H54 (cell line): ENCODE measurements around the gene INAFM2.

Experiments
- DNase-seq: peaks from one replicate; pipeline ENCODE4 v3.0.0; 2011; ENCODE audit warnings: low spot score, mixed read lengths; ENCODE audit not compliant: insufficient read length
- FAIRE-seq: peaks from 3 replicates; lab custom pipeline; 2011; peaks lifted over from hg19 to GRCh38; lab: Jason Lieb, UNC
- POLR2A ChIP-seq: IDR thresholded peaks from 2 replicates; pipeline ENCODE4 v1.6.1; 2011; ENCODE audit warnings: low read depth, mild to moderate bottlenecking, low read length

Gene INAFM2

DNA sequence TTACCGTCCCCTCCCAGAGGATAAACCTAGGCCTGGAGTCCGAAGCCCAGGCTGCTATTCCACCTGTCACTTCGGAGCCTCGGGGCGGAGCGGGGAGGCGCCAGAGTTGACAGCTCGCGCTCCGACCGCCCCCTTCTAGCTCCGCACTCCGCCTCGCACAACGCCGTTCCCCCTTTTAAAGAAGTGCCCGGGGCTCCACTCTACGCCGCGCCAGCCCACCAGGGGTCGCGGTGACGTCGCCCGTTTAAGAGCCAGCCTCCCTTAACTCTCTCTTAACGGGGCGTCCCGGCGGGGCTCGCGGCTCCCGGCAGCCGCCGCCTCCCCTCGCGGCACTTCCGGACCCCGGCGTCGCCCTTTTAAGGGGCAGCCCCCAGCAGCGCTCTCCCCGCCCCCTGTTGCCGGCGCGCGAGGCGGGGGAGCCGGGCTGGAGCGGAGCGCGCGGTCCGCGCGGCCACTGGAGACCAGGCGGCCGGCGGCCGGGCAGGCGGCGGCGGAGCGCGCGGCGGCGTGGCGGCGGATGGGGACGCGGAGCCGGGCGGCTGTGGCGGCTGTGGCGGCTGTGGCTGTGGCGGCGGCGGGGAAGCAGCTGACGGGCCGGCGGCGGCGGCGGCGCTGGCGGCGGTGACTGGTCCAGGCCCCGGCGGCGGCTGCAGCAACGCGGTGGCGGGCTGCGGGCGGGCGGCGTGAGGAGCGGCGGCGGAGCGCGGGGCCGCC, at the start of gene INAFM2:
INAFM2 (plus strand) TSS at position 454 of the 714 bp plus-strand sequence. CDS start 364 bp downstream, outside the sequence.
- DNase-seq (peak; percentile 82), FAIRE-seq (no peak)
- TF ChIP-seq POLR2A, result peak; percentile 85

DNA sequence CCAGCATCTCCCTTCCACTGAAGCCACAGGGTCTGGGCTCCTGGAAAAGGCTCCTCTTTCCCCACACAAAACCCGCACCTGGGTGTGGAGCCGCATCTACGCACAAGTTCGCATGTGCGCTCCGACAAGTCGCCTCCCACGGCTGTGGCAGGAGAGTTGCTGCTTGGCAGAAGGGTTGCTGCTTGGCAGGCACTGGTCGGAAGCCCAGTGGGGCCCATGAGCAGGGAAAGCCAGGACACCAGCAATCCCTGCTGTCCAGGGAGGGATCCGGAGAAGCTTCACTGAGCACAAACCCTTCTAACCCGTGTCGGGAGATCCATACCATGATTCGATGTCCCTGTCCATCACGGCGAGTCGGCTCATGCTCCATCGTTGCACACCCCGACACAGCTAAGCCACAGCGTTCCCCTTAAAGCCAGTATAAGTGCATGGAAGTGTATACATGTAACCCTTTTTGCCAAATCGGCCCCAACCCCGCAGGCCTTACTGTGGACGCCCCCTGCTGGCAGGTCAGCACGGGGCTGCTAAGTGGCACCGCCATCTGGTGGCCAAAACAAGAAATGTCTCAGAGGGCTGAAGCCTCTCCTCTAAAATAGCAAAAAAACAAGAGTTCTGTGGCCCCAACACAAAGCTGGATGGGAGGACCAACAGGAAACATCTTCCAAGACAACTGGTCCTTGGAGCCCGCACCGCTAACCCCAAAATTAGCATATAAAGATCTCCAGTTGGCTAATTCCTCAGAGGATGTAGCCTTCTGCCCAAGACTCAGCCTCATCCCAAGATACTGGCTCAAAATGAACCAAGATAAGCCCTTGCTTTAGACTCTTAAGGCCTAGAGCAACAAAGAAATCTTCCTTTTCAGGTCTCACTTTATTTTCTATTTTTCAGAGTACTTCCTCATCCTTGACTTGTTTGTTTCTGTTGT, 48.9 kb upstream of the INAFM2 start:
- DNase-seq (no peak), FAIRE-seq (peak; percentile 80)
- no peak for TF ChIP-seq POLR2A

DNA sequence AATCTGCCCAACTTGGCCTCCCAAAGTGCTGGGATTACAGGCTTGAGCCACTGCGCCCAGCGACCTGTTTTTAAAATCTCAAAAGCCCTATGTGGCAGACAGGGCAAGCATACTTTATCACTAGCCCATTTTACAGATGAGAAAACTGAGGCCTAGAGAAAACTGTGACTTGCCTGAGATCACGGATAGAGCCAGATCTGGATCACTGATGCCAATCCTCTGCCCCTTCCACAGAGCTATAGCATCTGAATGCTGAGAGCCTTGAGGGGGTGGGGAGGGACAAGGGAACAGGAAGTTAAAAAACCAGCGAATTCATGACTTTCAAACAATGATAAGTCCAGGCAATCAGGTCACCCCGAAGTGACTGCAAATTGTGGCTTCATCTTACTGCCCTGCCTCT, 48.0 kb upstream of the INAFM2 start:
- DNase-seq (no peak), FAIRE-seq (no peak)
- no peak for TF ChIP-seq POLR2A

DNA sequence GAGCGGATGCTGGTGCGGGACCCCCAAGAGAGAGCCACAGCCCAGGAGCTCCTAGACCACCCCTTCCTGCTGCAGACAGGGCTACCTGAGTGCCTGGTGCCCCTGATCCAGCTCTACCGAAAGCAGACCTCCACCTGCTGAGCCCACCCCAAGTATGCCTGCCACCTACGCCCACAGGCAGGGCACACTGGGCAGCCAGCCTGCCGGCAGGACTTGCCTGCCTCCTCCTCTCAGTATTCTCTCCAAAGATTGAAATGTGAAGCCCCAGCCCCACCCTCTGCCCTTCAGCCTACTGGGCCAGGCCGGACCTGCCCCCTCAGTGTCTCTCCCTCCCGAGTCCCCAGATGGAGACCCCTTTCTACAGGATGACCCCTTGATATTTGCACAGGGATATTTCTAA, 47.5 kb upstream of the INAFM2 start:
- no peak for TF ChIP-seq POLR2A
- FAIRE-seq (no peak), DNase-seq (no peak)

DNA sequence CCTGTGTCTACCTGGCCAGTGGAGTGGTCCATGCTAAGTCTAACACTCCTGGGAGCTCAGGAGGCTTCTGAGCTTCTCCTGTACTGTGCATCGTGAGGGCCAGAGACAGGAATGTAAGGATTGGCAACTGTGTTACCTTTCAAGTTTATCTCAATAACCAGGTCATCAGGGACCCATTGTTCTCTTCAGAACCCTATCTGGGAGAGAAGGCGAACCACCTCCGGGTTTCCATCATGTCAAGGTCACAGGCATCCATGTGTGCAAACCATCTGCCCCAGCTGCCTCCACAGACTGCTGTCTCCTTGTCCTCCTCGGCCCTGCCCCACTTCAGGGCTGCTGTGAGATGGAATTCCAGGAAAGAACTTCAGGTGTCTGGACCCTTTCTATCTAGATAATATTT, 46.6 kb upstream of the INAFM2 start:
- no peak for TF ChIP-seq POLR2A
- no peak for DNase-seq
- FAIRE-seq, result no peak

DNA sequence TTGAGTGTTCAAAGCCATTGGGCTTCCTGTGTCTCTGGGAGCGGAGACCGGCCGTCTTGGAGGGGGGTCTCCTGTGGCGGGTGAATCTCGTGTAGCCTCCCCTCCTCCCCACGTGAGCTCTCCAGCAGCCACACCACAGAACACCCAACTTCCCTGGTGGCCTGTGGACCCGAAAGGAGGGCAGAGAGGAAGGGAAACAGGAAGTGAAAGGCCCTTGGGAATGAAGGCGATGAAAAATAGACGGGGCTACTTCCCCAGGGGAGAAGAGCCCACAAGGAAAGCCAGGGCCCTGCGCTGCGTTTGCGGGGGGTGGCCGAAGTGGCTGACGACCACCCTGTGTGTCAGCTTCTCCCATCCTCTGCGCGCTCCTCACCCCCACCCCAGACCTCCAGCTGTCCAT, 46.0 kb upstream of the INAFM2 start:
- no peak for TF ChIP-seq POLR2A
- FAIRE-seq, result no peak
- DNase-seq, result no peak

DNA sequence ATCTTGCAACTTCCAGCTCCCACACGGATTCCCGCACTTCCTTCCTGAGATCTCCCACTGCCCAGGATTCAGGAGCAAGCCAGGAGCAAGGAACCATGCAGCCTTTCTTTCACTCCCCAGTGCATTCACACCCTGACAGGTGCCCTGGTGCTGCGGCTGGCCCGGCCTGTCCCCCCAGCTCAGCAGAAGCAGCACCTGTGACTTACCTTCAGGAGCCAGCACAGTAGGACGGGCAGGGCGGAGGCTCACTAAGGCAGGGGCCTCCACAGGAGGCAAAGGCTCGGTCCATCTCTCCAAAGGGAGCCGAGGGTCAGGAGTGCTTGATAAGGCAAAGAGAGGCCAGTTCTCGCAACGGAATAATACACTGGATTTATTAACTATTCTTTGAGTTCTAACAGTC, 45.5 kb upstream of the INAFM2 start:
- FAIRE-seq, result no peak
- no peak for DNase-seq
- no peak for TF ChIP-seq POLR2A

DNA sequence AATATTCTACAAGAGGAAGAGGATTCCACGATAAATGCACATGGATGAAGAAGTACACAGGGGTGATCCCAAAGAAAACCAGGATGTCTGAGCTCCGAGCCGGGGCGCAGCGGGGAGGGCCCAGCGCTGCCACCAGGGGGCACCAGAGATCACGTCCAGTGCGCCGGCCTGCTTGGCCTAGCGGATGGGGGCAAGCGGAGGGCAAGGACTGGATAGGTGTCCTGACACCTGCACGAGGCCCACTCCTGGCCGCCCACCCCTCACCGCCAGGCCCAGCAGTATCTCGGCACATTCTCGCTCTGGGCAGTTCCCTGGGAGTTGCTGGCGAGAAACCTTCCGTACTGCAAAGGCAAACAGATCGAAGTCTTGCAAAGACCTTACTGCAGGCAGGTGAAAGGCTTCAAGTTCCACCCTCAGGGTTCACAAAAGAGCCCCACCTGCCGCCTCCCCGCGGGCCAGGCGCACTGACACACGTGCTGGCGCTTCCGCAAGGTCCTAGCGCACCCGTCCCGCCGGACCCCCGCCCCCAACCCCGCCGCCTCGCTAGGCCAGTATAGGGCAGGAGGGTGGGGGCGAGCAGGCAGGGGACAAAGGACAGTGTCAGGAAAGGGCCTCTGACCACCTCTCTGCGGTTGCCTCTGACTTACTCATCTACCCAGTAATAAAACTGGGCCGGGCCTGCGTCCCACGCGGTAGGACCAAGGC, 43.9 kb upstream of the INAFM2 start:
- DNase-seq, result peak; percentile 88
- FAIRE-seq, result no peak
- no peak for TF ChIP-seq POLR2A

DNA sequence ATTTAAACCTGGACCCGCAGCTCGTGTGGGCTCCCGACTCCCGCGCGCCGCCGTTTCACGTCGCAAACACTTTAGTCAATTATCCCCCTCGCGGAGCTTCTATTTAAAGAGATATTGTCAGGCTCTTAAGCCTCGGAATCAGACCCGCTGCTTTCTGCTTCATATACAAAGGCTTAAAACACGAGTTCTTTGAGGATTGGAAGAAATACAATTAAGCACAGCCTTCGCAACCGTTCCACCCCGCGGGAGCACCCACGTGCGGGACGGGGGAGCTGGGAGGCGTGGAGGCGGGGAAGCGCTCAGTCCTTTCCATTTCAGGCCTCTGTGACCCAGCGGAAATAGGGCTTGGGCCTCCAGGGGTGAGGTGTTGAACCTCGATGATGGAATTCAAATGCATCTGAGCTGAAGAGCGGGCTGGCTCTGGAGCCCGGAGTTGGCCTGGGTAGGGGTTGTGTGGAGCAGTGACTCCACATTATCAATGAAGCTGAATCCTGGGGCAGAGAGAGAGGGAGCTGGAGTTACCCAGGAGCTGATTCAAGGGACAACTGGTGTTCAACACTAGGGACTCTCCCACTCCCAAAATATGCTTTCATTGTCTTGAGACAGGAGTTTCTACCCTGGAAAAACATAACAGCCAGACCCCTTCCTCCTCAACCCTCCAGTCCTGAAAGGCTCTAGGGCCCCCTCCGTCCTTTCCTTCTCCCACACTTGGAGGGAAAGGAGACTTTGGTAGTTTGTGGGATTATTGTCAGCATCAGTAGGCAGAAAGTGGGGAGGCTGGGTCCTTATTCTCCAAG, 43.0 kb upstream of the INAFM2 start:
- DNase-seq (no peak), FAIRE-seq (no peak)
- TF ChIP-seq POLR2A, result no peak

DNA sequence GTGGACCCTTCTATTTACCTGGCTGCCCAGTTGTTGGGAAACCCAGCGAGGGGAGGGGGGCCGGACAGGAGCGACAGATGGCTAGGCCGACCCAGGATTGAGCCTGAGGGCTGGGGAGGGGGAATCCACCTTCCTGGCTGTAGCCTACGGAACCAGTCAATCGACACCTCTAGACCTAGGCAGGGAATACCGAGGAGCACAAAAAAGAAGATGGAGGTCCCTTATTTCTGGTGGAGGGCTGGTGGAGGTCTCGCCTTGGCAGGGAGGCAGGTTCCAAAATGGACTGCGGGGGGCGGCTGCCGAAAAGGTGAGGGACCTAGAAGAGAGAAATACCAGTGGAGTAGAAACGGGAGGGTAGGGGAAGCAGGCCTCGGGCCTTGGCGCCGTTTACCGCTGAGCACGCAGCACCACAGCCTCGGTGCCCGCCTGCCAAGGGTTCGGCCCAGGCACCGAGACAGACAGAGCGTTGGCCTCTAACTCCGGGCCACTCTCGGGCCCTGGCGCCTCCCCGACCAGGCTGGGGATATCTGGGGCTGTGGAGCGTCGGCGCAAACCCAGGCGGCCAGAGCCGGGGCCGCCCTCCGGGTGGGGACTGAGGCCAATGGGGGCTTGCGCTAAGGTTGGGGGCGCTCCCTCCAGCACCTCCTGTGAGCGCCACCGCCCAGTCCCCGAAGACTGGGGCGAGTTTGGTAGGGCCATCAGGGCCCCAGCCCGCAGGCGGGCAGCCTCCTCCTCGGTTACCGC, 42.3 kb upstream of the INAFM2 start:
- no peak for FAIRE-seq
- TF ChIP-seq POLR2A, result no peak
- DNase-seq, result no peak

DNA sequence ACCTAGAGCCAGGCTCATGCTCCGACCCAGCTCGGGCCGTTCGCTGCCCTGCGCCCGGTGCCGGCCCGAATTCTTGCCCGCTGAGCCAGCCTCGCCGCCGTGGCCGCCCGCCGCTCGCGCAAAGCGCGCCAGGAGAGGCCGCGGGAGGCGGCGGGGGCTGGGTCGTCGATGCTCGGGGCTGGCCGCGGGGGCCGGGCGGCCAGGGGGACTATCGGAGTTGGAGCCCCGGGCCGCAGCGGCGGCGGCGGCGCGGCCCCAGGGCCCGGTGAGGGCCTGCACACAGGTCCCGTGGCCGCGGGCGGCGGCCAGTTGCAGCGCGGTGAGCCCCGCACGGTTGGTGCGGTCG, 41.7 kb upstream of the INAFM2 start:
- TF ChIP-seq POLR2A, result no peak
- no peak for FAIRE-seq

DNA sequence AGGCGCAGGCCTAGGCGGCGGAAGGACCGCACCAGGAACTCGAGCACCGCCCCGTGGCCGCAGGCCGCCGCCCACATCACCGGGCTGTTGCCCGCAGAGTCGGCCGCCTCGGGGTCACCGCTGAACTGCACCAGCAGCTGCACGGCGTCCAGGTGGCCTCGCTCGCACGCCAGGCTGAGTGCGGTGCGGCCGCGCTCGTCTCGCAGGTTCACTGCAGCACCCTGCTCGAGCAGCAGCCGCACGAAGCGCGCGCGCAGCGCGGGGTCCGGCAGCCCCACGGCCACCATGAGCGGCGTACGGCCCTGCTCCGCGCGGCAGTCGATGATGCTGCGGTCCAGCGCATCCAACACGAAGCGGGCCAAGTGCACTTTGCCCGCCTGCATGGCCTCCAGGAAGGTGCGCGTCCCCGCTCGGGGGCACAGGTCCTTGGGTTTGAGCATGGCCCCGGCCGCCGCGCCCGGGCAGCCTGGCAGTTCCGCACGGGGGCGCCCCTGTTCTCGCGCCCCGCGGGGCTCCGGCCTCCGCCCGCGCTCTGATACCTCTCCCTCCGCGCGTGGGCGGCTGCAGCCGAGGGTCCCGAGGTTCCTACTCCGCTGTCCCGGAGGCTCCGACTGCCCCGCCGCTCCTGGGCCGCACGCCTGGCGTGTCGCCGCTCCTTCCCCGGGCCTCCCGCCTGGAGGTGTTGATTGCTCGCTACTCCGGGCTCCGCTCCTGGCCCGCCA, 41.2 kb upstream of the INAFM2 start:
- DNase-seq (no peak), FAIRE-seq (no peak)
- TF ChIP-seq POLR2A, result no peak

More for the DNA sequence above, 41.7 kb upstream of the INAFM2 start:
- DNase-seq, result no peak
